ENCODE data around the gene DUSP8.

DNA sequence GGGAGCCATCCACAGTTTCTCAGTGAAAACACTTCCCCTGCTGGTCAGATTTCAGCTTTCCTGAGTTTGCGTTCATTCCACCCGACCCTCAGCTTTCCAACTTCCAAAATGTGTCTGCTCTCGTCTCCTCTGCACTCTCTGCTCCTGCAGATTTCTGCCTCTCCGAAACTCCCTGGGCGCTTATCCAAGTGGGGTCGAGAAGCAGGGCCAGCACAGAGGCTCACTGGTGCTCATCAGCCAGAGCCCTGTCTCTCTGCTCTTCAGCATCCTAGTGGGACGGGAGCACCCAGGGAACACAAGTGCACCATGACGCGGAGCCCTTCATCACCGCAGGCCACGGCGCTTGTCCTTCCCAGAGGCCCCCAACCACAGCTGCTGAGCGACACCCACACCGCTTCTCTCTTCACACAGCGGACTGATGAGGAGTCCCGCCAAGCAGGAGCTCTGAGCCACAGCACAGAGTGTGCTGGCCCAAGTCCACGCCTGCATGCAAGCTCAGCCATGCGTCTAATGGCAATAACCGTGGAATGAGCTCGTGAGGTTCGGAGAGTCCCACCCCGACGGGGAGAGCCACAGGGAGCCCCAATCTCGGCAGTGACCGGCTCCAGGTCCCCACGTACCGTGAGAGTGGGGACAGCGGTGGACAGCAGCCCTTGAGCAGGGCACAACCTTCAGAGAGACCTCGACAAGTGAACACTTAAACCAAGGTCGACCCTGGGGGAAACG is 57.6 kb downstream of the DUSP8 start:
- no peak for TF ChIP-seq CTCF (conservative IDR thresholded peaks at IDR 0.05; ENCODE audit: low read length)
- TF ChIP-seq EZH2phosphoT487 (IDR thresholded peaks at IDR 0.05; ENCODE audit: borderline replicate concordance, low read depth, low read length) = no peak
